ENCODE measurements around the gene CAND2. TPM values are rescaled to one million over a fixed set of nuclear protein-coding genes. Genes with fewer than 3 reads are reported as not detected.

The CAND2 gene
- total RNA-seq, 4 donors from 2014 or later: 11.5 to 29.9 (median 19.4) TPM

DNA sequence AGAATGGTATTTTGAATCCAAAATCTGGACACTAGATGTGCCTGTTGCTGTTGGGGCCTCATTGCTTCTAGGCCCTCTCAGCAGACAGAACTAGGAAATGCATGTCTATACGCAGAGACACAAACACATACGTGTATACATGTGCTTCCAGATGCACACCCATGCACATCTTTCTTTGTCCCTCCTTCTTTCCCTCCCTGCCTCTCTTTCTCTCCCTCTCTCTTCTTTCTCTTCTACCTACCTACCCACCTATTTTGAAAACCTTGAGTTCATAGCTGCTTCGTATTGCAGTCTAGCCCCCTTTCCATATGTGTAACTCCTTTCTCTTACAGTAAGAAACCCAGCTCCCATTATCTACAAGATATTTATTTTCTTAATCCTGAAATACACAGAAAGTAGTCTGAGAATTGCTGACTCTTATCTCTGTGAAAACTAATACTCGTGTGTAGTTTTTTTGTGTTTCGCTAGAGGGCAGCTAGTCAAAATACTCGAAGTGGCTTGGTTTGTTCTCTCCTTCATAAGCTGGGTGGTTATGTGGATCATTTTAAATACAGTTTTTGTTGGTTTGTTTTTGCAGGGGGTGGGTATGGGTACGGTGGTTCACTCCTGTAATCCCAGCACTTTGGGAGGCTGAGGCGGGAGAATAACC, 26.4 kb downstream of the CAND2 start:
- ATAC-seq: no peak
- Histone ChIP-seq H3K4me3 (no peak overlapping the region), H3K4me1 (no peaks in the 10 kb centered on the region), H3K36me3 (peaks cover 0 to 80% of the 10 kb centered on the region in 2 donors), H3K9me3 (no peaks in the 10 kb centered on the region), H3K27ac (no peak overlapping the region), H3K27me3 (no peaks in the 10 kb centered on the region)
- TF ChIP-seq, protein P1, sequence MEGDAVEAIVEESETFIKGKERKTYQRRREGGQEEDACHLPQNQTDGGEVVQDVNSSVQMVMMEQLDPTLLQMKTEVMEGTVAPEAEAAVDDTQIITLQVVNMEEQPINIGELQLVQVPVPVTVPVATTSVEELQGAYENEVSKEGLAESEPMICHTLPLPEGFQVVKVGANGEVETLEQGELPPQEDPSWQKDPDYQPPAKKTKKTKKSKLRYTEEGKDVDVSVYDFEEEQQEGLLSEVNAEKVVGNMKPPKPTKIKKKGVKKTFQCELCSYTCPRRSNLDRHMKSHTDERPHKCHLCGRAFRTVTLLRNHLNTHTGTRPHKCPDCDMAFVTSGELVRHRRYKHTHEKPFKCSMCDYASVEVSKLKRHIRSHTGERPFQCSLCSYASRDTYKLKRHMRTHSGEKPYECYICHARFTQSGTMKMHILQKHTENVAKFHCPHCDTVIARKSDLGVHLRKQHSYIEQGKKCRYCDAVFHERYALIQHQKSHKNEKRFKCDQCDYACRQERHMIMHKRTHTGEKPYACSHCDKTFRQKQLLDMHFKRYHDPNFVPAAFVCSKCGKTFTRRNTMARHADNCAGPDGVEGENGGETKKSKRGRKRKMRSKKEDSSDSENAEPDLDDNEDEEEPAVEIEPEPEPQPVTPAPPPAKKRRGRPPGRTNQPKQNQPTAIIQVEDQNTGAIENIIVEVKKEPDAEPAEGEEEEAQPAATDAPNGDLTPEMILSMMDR (IDR thresholded peaks at IDR 0.05): no peak
- TF ChIP-seq POLR2A (IDR thresholded peaks at IDR 0.05) (no peak), POLR2AphosphoS5 (IDR thresholded peaks at IDR 0.05) (no peak), EP300 (IDR thresholded peaks at IDR 0.05) (no peak)
- 56 to 79% methylated on average over 2 to 8 of the region's 8 CpGs for WGBS, 2 donors (ENCODE audit: low coverage in 1 of 2)

DNA sequence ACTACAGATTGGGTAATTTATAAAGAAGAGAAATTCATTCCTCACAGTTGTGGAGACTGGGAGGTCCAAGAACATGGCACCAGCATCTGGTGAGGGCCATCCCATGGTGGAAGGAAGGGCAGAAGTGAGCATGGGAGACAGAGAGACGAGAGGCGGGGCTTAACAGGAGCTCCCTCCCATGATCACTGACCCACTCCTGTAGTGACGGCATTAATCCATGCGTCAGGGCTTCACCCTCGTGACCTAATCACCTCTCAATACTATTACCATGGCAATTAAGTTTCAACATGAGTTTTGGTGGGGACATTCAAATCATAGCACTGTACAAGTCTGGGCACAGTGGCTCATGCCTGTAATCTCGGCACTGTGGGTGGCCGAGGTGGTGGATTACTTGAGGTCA, 27.8 kb downstream of the CAND2 start:
- WGBS, 2 donors (ENCODE audit: low coverage in 1 of 2): 94% methylated on average over 6 of the region's 7 CpGs; no CpG with 5 or more reads in 1 of the 2 donors
- no peak for ATAC-seq
- no peak overlapping the region for H3K4me3 ChIP-seq
- no peak for TF ChIP-seq EP300 (IDR thresholded peaks at IDR 0.05)
- no peaks in the 10 kb centered on the region for H3K9me3 ChIP-seq
- H3K27me3 ChIP-seq: no peaks in the 10 kb centered on the region
- peaks cover 0 to 82% of the 10 kb centered on the region in 2 donors for H3K36me3 ChIP-seq
- no peaks in the 10 kb centered on the region for H3K4me1 ChIP-seq
- H3K27ac ChIP-seq: no peak overlapping the region

DNA sequence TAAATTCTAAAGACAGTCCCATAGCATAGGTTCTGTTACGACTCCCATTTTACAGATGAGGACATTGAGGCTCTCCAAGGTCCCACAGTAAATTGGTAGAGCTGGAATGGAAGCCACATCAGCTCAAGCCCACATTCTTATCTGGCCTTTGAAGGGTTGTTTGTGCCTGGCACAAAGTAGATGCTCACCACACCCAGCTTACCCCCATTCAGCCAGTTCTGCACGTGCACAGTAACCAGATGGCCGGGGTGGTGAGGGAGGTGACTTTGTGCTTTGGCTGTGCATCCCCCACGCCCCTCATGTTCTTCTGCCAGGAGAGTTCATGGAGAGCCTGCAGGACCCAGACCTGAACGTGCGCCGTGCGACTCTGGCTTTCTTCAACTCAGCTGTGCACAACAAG, 28.7 kb downstream of the CAND2 start:
- TF ChIP-seq POLR2A (IDR thresholded peaks at IDR 0.05) (no peak), POLR2AphosphoS5 (IDR thresholded peaks at IDR 0.05) (no peak), EP300 (IDR thresholded peaks at IDR 0.05) (no peak)
- TF ChIP-seq, protein P1 (IDR thresholded peaks at IDR 0.05): no peak
- Histone ChIP-seq H3K4me1 (no peaks in the 10 kb centered on the region), H3K4me3 (no peak overlapping the region), H3K9me3 (no peaks in the 10 kb centered on the region), H3K36me3 (peaks cover 0 to 82% of the 10 kb centered on the region in 2 donors), H3K27ac (no peak overlapping the region), H3K27me3 (no peaks in the 10 kb centered on the region)
- 76 to 100% methylated on average over 1 to 4 of the region's 8 CpGs for WGBS, 2 donors (ENCODE audit: low coverage in 1 of 2)
- no peak for ATAC-seq

DNA sequence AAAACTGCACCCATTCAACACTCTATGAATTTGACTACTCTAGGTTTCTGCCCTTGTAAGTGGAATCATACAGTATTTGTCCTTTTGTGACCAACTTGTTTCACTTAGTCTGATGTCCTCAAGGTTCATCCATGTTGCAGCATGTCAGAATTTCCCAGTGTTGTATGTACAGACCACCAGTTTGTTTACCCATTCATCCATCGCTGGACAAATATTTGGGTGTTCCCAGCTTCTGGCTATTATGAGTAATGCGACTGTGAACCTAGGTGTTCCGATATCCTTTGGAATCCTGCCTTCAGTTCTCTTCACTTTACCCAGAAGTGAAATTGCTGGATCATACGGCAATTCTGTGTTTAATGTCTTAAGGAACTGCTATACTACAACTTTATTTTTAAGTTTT, 32.3 kb downstream of the CAND2 start:
- no peak for ATAC-seq
- H3K36me3 ChIP-seq: peaks cover 0 to 93% of the 10 kb centered on the region in 2 donors
- H3K27me3 ChIP-seq: no peaks in the 10 kb centered on the region
- H3K27ac ChIP-seq: no peak overlapping the region
- TF ChIP-seq, protein P1 (IDR thresholded peaks at IDR 0.05): no peak
- TF ChIP-seq EP300 (IDR thresholded peaks at IDR 0.05): no peak
- no peak for TF ChIP-seq POLR2AphosphoS5 (IDR thresholded peaks at IDR 0.05)
- TF ChIP-seq POLR2A (IDR thresholded peaks at IDR 0.05): no peak
- H3K4me1 ChIP-seq: no peaks in the 10 kb centered on the region
- WGBS, 2 donors (ENCODE audit: low coverage in 1 of 2): 57 to 89% methylated on average over 1 to 4 of the region's 4 CpGs
- H3K4me3 ChIP-seq: no peak overlapping the region
- no peaks in the 10 kb centered on the region for H3K9me3 ChIP-seq

DNA sequence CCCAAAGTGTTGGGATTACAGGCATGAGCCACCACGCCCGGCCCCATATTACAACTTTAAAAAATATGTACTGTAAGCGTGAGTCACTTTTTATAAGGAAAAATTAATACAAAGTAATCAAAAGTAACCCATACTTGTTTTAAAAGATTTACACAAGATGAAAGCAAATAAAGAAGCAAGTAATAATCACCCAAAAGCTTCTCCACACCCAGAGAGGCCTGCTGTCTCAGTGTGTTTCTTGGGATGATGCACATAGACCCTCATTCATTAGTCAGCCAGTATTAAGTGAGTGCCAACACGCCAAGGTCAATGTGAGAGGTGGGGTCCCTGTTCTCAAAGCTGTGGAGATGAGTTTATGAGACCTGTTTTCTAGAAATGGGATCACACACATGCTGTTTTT, 32.9 kb downstream of the CAND2 start:
- H3K4me1 ChIP-seq: no peaks in the 10 kb centered on the region
- H3K4me3 ChIP-seq: no peak overlapping the region
- WGBS, 2 donors (ENCODE audit: low coverage in 1 of 2): 82 to 100% methylated on average over 4 of the region's 4 CpGs
- no peaks in the 10 kb centered on the region for H3K27me3 ChIP-seq
- no peaks in the 10 kb centered on the region for H3K9me3 ChIP-seq
- H3K27ac ChIP-seq: no peak overlapping the region
- TF ChIP-seq EP300 (IDR thresholded peaks at IDR 0.05) (no peak), POLR2AphosphoS5 (IDR thresholded peaks at IDR 0.05) (no peak), POLR2A (IDR thresholded peaks at IDR 0.05) (no peak)
- TF ChIP-seq, protein P1 (IDR thresholded peaks at IDR 0.05): no peak
- ATAC-seq: no peak
- H3K36me3 ChIP-seq: peaks cover 0 to 97% of the 10 kb centered on the region in 2 donors

All from gastroesophageal sphincter (tissue), 4 donors.